ENCODE measurements around the gene CBFA2T2. TPM values are rescaled to one million over a fixed set of nuclear protein-coding genes. Genes with fewer than 3 reads are reported as not detected.
A peak's percentile ranks its signal among the peaks of the same experiment; 100 is the strongest.
"Not testable (repeated sequence)": the region's sequence is repeated elsewhere in the genome, so short reads cannot be mapped to it uniquely, and the experiment has no call there.

Gene CBFA2T2
- total RNA-seq, 2 donors from 2014 or later = 9.8 to 10.4 TPM

- Histone ChIP-seq H3K4me1 (peaks cover 0 to 13% of the 10 kb centered on the region in 2 donors), H3K27ac (no peak overlapping the region), H3K36me3 (no peaks in the 10 kb centered on the region), H3K9me3 (no peaks in the 10 kb centered on the region), H3K4me3 (no peak overlapping the region), H3K27me3 (no peaks in the 10 kb centered on the region)
- TF ChIP-seq CTCF (IDR thresholded peaks at IDR 0.05) = no peak
- no peak for DNase-seq (ENCODE audit: low spot score)
These were observed 30.3 kb upstream of the CBFA2T2 start for GRCh38 chr20:33459599-33459998.

- Histone ChIP-seq H3K27me3 (no peaks in the 10 kb centered on the region), H3K4me3 (no peak overlapping the region), H3K36me3 (no peaks in the 10 kb centered on the region), H3K9me3 (no peaks in the 10 kb centered on the region), H3K4me1 (peaks cover 0 to 13% of the 10 kb centered on the region in 2 donors), H3K27ac (no peak overlapping the region)
- no peak for DNase-seq (ENCODE audit: low spot score)
- no peak for TF ChIP-seq CTCF (IDR thresholded peaks at IDR 0.05)
These were observed 29.2 kb upstream of the CBFA2T2 start for GRCh38 chr20:33460711-33461110.

GRCh38 chr20:33463332-33464101 is 26.4 kb upstream of the CBFA2T2 start:
- DNase-seq (ENCODE audit: low spot score) = no peak
- TF ChIP-seq CTCF (IDR thresholded peaks at IDR 0.05) = no peak

GRCh38 chr20:33464759-33465158 is 25.1 kb upstream of the CBFA2T2 start:
- H3K4me1 ChIP-seq = peaks cover 0 to 13% of the 10 kb centered on the region in 2 donors
- H3K9me3 ChIP-seq; H3K4me3 ChIP-seq; H3K27me3 ChIP-seq; DNase-seq (ENCODE audit: low spot score); H3K27ac ChIP-seq; H3K36me3 ChIP-seq: not testable (repeated sequence)

More at GRCh38 chr20:33463332-33464101, 26.4 kb upstream of the CBFA2T2 start:
- no peaks in the 10 kb centered on the region for H3K9me3 ChIP-seq
- no peaks in the 10 kb centered on the region for H3K36me3 ChIP-seq
- peaks cover 0 to 13% of the 10 kb centered on the region in 2 donors for H3K4me1 ChIP-seq
- no peaks in the 10 kb centered on the region for H3K27me3 ChIP-seq
- peak overlapping the region; percentile 49 to 50 for H3K27ac ChIP-seq
- H3K4me3 ChIP-seq = no peak overlapping the region

- Histone ChIP-seq H3K4me3 (no peak overlapping the region), H3K36me3 (no peaks in the 10 kb centered on the region), H3K27me3 (no peaks in the 10 kb centered on the region), H3K4me1 (peaks cover 0 to 13% of the 10 kb centered on the region in 2 donors), H3K27ac (no peak overlapping the region), H3K9me3 (no peaks in the 10 kb centered on the region)
- TF ChIP-seq CTCF (IDR thresholded peaks at IDR 0.05) = no peak
- no peak for DNase-seq (ENCODE audit: low spot score)
These were observed 24.2 kb upstream of the CBFA2T2 start for GRCh38 chr20:33465481-33466302.

- H3K4me1 ChIP-seq = peaks cover 0 to 13% of the 10 kb centered on the region in 2 donors
- no peaks in the 10 kb centered on the region for H3K36me3 ChIP-seq
- no peaks in the 10 kb centered on the region for H3K27me3 ChIP-seq
- no peaks in the 10 kb centered on the region for H3K9me3 ChIP-seq
- no peak overlapping the region for H3K4me3 ChIP-seq
- no peak for DNase-seq (ENCODE audit: low spot score)
- H3K27ac ChIP-seq = no peak overlapping the region
- TF ChIP-seq CTCF (IDR thresholded peaks at IDR 0.05) = no peak
These were observed 23.6 kb upstream of the CBFA2T2 start for GRCh38 chr20:33466303-33466646.

Measured in right atrium auricular region (tissue), 2 donors.